ENCODE measurements around the gene BLOC1S1. TPM values are rescaled to one million over a fixed set of nuclear protein-coding genes. Genes with fewer than 3 reads are reported as not detected.

The BLOC1S1 gene
- total RNA-seq, 1 donor, result 59.4 TPM

DNA sequence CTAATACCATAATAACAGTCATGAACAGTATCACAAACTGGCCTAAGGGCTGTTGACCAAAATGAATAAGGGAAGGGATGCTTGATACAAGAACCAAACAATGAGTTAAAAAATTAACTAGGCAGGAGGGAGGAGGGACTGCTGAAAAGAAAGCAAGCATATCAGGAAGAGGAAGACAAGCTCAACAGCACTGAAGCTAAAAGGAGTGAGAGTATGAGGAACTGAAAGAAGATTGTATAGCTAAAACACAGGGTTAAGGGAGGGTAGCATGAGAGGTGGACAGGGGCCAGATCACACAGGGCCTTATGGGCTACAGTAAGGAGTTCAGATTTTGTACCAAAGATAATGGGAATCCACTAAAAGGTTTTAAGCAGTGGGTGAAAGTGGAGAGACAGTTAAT is 42.2 kb upstream of the BLOC1S1 start:
- H3K4me2 ChIP-seq (ENCODE audit: insufficient read depth, low read length), result no peak overlapping the region
- H3K9me3 ChIP-seq (ENCODE audit: low read depth, low read length), result no peaks in the 10 kb centered on the region
- H2AFZ ChIP-seq (ENCODE audit: low read length), result no peak overlapping the region
- TF ChIP-seq, protein P1, sequence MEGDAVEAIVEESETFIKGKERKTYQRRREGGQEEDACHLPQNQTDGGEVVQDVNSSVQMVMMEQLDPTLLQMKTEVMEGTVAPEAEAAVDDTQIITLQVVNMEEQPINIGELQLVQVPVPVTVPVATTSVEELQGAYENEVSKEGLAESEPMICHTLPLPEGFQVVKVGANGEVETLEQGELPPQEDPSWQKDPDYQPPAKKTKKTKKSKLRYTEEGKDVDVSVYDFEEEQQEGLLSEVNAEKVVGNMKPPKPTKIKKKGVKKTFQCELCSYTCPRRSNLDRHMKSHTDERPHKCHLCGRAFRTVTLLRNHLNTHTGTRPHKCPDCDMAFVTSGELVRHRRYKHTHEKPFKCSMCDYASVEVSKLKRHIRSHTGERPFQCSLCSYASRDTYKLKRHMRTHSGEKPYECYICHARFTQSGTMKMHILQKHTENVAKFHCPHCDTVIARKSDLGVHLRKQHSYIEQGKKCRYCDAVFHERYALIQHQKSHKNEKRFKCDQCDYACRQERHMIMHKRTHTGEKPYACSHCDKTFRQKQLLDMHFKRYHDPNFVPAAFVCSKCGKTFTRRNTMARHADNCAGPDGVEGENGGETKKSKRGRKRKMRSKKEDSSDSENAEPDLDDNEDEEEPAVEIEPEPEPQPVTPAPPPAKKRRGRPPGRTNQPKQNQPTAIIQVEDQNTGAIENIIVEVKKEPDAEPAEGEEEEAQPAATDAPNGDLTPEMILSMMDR (IDR thresholded peaks at IDR 0.05; ENCODE audit: extremely low read depth, low read depth, low read length), result no peak
- DNase-seq (ENCODE audit: insufficient read length, low spot score, missing footprints), result peak; percentile 60
- no peaks in the 10 kb centered on the region for H3K36me3 ChIP-seq (ENCODE audit: insufficient read depth, low read length)
- H4K20me1 ChIP-seq (ENCODE audit: insufficient read depth, low read length), result no peaks in the 10 kb centered on the region
- H3K4me3 ChIP-seq (ENCODE audit: insufficient read depth, low read length), result no peak overlapping the region
- H3K27me3 ChIP-seq (ENCODE audit: insufficient read depth, low read length), result peaks cover 6% of the 10 kb centered on the region
- H3K79me2 ChIP-seq (ENCODE audit: insufficient read depth, low read length), result no peaks in the 10 kb centered on the region
- H3K27ac ChIP-seq (ENCODE audit: low read depth, low read length), result no peak overlapping the region
- H3K4me1 ChIP-seq (ENCODE audit: insufficient read depth, low read length), result no peaks in the 10 kb centered on the region

DNA sequence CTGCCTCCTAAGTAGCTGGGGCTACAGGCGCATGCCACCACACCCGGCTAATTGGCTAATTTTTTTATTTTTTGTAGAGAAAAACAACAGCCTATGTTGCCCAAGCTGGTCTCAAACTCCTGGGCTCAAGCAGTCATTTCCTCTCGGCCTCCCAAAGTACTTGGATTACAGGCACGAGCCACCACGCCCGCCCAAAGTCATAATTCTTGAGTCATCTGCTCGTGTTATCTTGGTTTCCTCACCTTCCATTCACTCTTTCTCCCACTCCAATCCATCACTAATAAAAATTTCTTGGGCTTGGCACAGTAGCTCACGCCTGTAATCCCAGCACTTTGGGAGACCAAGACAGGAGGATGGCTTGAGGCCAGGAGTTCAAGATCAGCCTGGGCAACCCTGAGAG is 40.2 kb upstream of the BLOC1S1 start:
- Histone ChIP-seq H3K27me3 (ENCODE audit: insufficient read depth, low read length) (peaks cover 6% of the 10 kb centered on the region), H4K20me1 (ENCODE audit: insufficient read depth, low read length) (no peaks in the 10 kb centered on the region), H3K4me1 (ENCODE audit: insufficient read depth, low read length) (no peaks in the 10 kb centered on the region), H3K79me2 (ENCODE audit: insufficient read depth, low read length) (no peaks in the 10 kb centered on the region), H3K27ac (ENCODE audit: low read depth, low read length) (no peak overlapping the region), H2AFZ (ENCODE audit: low read length) (no peak overlapping the region), H3K9me3 (ENCODE audit: low read depth, low read length) (no peaks in the 10 kb centered on the region), H3K4me3 (ENCODE audit: insufficient read depth, low read length) (no peak overlapping the region), H3K36me3 (ENCODE audit: insufficient read depth, low read length) (no peaks in the 10 kb centered on the region), H3K4me2 (ENCODE audit: insufficient read depth, low read length) (no peak overlapping the region)
- TF ChIP-seq, protein P1 (IDR thresholded peaks at IDR 0.05; ENCODE audit: extremely low read depth, low read depth, low read length), result no peak
- no peak for DNase-seq (ENCODE audit: insufficient read length, low spot score, missing footprints)

DNA sequence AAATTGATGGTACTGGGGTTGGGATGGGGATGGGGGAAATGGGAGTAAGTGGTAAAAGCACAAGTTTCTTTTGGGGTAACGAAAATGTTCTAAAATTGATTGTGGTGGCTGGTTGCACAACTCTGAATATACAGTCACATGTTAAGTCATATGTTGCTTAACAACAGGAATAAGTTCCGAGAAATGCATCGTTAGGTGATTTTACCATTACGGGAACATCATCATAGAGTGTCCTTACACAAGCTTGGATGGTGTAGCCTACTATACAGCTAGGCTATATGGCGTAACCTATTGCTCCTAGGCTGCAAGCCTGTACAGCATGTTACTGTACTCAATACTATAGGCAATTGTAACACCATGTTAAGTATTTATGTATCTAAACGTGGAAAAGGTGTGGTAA is 39.1 kb upstream of the BLOC1S1 start:
- H3K4me3 ChIP-seq (ENCODE audit: insufficient read depth, low read length), result no peak overlapping the region
- no peaks in the 10 kb centered on the region for H4K20me1 ChIP-seq (ENCODE audit: insufficient read depth, low read length)
- no peaks in the 10 kb centered on the region for H3K79me2 ChIP-seq (ENCODE audit: insufficient read depth, low read length)
- H3K9me3 ChIP-seq (ENCODE audit: low read depth, low read length), result no peaks in the 10 kb centered on the region
- peaks cover 8% of the 10 kb centered on the region for H3K4me1 ChIP-seq (ENCODE audit: insufficient read depth, low read length)
- DNase-seq (ENCODE audit: insufficient read length, low spot score, missing footprints), result no peak
- H2AFZ ChIP-seq (ENCODE audit: low read length), result no peak overlapping the region
- no peak overlapping the region for H3K4me2 ChIP-seq (ENCODE audit: insufficient read depth, low read length)
- peaks cover 6% of the 10 kb centered on the region for H3K27me3 ChIP-seq (ENCODE audit: insufficient read depth, low read length)
- H3K27ac ChIP-seq (ENCODE audit: low read depth, low read length), result no peak overlapping the region
- H3K36me3 ChIP-seq (ENCODE audit: insufficient read depth, low read length), result no peaks in the 10 kb centered on the region
- TF ChIP-seq, protein P1 (IDR thresholded peaks at IDR 0.05; ENCODE audit: extremely low read depth, low read depth, low read length), result no peak

DNA sequence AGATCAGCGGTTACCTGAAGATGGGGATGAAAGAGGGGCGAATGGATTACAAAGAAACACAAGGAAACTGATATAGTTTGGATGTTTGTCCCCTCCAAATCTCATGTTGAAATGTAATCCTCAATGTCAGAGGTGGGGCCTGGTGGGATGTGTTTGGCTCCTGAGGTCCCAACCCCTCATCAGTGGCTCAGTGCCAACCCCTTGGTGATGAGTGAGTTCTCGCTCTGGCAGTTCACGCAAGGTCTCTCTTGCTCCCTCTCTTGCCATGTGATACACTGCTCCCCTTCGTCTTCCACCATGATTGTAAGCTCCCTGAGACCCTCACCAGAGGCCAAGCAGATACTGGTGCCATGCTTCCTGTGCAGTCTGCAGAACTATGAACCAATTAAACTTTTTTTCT is 36.2 kb upstream of the BLOC1S1 start:
- Histone ChIP-seq H3K4me2 (ENCODE audit: insufficient read depth, low read length) (no peak overlapping the region), H3K27ac (ENCODE audit: low read depth, low read length) (no peak overlapping the region), H4K20me1 (ENCODE audit: insufficient read depth, low read length) (no peaks in the 10 kb centered on the region), H3K4me1 (ENCODE audit: insufficient read depth, low read length) (peaks cover 14% of the 10 kb centered on the region), H3K79me2 (ENCODE audit: insufficient read depth, low read length) (no peaks in the 10 kb centered on the region), H3K27me3 (ENCODE audit: insufficient read depth, low read length) (peaks cover 2% of the 10 kb centered on the region), H3K36me3 (ENCODE audit: insufficient read depth, low read length) (peaks cover 3% of the 10 kb centered on the region), H3K4me3 (ENCODE audit: insufficient read depth, low read length) (no peak overlapping the region), H3K9me3 (ENCODE audit: low read depth, low read length) (no peaks in the 10 kb centered on the region), H2AFZ (ENCODE audit: low read length) (no peak overlapping the region)
- TF ChIP-seq, protein P1 (IDR thresholded peaks at IDR 0.05; ENCODE audit: extremely low read depth, low read depth, low read length), result no peak
- DNase-seq (ENCODE audit: insufficient read length, low spot score, missing footprints), result no peak

All from osteoblast (primary cell).